ENCODE measurements around the gene FOXJ1. TPM values are rescaled to one million over a fixed set of nuclear protein-coding genes. Genes with fewer than 3 reads are reported as not detected.
A peak's percentile ranks its signal among the peaks of the same experiment; 100 is the strongest.

FOXJ1 gene
- total and polyA plus RNA-seq, 2 of the 13 experiments (the other 11 are each of a cell fraction or from before 2014, with no cell fraction given), result 0.98 to 1.6 TPM

- TF ChIP-seq ZBTB34 (CRISPR knock-in tag; IDR thresholded peaks at IDR 0.05) (peak; percentile 17; the same call in 1 of the 2 replicates), KLF16 (CRISPR knock-in tag; IDR thresholded peaks at IDR 0.05) (peak in 1 of 2 experiments; percentile 47; a peak in 1 of 4 replicates), ARNT2 (CRISPR knock-in tag; IDR thresholded peaks at IDR 0.05; ENCODE audit: low read depth) (peak; percentile 27; the same call in 1 of the 2 replicates), ZFP36L2 (CRISPR knock-in tag; IDR thresholded peaks at IDR 0.05) (no peak; the same call in 1 of the 2 replicates), ZFP90 (CRISPR knock-in tag; IDR thresholded peaks at IDR 0.05; ENCODE audit: borderline replicate concordance) (peak; percentile 95), HOXD1 (CRISPR knock-in tag; IDR thresholded peaks at IDR 0.05) (peak; percentile 69; the same call in 1 of the 2 replicates), ZNF609 (CRISPR knock-in tag; IDR thresholded peaks at IDR 0.05; ENCODE audit: borderline replicate concordance) (peak; percentile 86), ZNF547 (CRISPR knock-in tag; IDR thresholded peaks at IDR 0.05) (peak; percentile 65; the same call in 1 of the 2 replicates), ZBTB10 (CRISPR knock-in tag; IDR thresholded peaks at IDR 0.05; ENCODE audit: borderline replicate concordance) (peak; percentile 84; the same call in 1 of the 2 replicates), NAIF1 (CRISPR knock-in tag; IDR thresholded peaks at IDR 0.05; ENCODE audit: borderline replicate concordance) (no peak), ZNF770 (CRISPR knock-in tag; IDR thresholded peaks at IDR 0.05) (peak; percentile 54; the same call in 1 of the 2 replicates), MXI1 (IDR thresholded peaks at IDR 0.05; ENCODE audit: borderline replicate concordance, low read depth, low read length) (peak; percentile 51; the same call in 1 of the 3 replicates), ZNF362 (CRISPR knock-in tag; IDR thresholded peaks at IDR 0.05; ENCODE audit: borderline replicate concordance) (0 out of 2 replicates have a peak, but pooled peaks have one; percentile 26), BORCS8-MEF2B (CRISPR knock-in tag; IDR thresholded peaks at IDR 0.05) (peak; percentile 80), FOXO1 (CRISPR knock-in tag; IDR thresholded peaks at IDR 0.05) (peak; percentile 73)
Measured at GRCh38 chr17:76138234-76138895, 2.7 kb downstream of the FOXJ1 start (continued).
